HepG2 (cell line): ENCODE data around the gene CAPN15. TPM values are rescaled to one million over a fixed set of nuclear protein-coding genes. Genes with fewer than 3 reads are reported as not detected.

Experiments used
- ATAC-seq: fragments of 200-7000 bp; cut with Tn5 transposase; 3 replicates; pipeline ENCODE4 v1.9.1; 2020; ENCODE audit warnings: mild to moderate bottlenecking, moderate library complexity
- BruUV-seq: library from RNA; stranded (reverse); fragments of 400-500 nt; replicated peaks from 2 replicates; lab custom pipeline; 2021; lab: Mats Ljungman, UMichigan
- CTCF ChIA-PET: fragments of 300-600 bp; formaldehyde crosslinking; extraction: SDS; loops from one replicate; lab custom pipeline; 2021; ENCODE audit warnings: low total read pairs, inconsistent platforms, low intra/inter-chr PET ratio; lab: Yijun Ruan, JAX
- POLR2A ChIA-PET: fragments of 350-600 bp; sonication (Branson Sonifier 250); formaldehyde crosslinking; loops from one replicate; lab custom pipeline; 2020; ENCODE audit warnings: antibody characterized with exemption, inconsistent platforms; lab: Yijun Ruan, JAX
- DNase-seq: peaks from one replicate; pipeline ENCODE4 v3.0.0-alpha.2; 2015; ENCODE audit warnings: low spot score
- FAIRE-seq: peaks from 3 replicates; lab custom pipeline; 2011; peaks lifted over from hg19 to GRCh38; lab: Jason Lieb, UNC
- H2AFZ ChIP-seq: one replicate; pipeline ENCODE4 v1.6.1; 2011; ENCODE audit warnings: low read length, inconsistent platforms
- H3K27ac ChIP-seq: fragments of 300-600 bp; 3 replicates; pipeline ENCODE4 v1.8.0; 2011; ENCODE audit warnings: mixed run types, mild to moderate bottlenecking, mixed read lengths, low read length, inconsistent platforms; ENCODE audit not compliant: insufficient read depth; ENCODE audit errors: extremely low read length
- H3K27me3 ChIP-seq, 2 experiments: fragments of 200-600 bp in 1 of 2; 2 replicates in 1 of 2; 3 replicates in 1 of 2; pipeline versions ENCODE4 v1.6.0 to v1.8.0; 2011; ENCODE audit warnings: low read length in 2 of 2, mild to moderate bottlenecking in 2 of 2, moderate library complexity in 2 of 2, inconsistent platforms in 1 of 2; ENCODE audit not compliant: insufficient read depth in 2 of 2, control insufficient read depth in 1 of 2
- H3K36me3 ChIP-seq, 2 experiments: fragments of 200-600 bp in 1 of 2; replicated peaks in 1 of 2; 2 replicates in 1 of 2; 3 replicates in 1 of 2; pipeline versions ENCODE4 v1.5.1 to v1.8.0; 2011; ENCODE audit warnings: low read length in 2 of 2, inconsistent platforms in 1 of 2; ENCODE audit not compliant: insufficient read depth in 2 of 2, control insufficient read depth in 1 of 2
- H3K4me1 ChIP-seq: 2 replicates; pipeline ENCODE4 v1.5.1; 2012; ENCODE audit warnings: low read length, inconsistent platforms; ENCODE audit not compliant: insufficient read depth
- H3K4me2 ChIP-seq: 2 replicates; pipeline ENCODE4 v1.6.0; 2011; ENCODE audit warnings: low read depth, low read length, inconsistent platforms
- H3K4me3 ChIP-seq, 3 experiments: fragments of 200-600 bp in 1 of 3; sonication (generic), shearing (Covaris generic) in 1 of 3; replicated peaks in 1 of 3; 2 replicates each; pipeline ENCODE4 v1.5.1; 2011 to 2016; ENCODE audit warnings: low read length in 3 of 3, inconsistent platforms in 2 of 3, low read depth in 2 of 3, mild to moderate bottlenecking in 2 of 3, control low read depth in 1 of 3, mixed read lengths in 1 of 3; ENCODE audit not compliant: insufficient read depth in 1 of 3
- H3K79me2 ChIP-seq: one replicate; pipeline ENCODE4 v1.6.1; 2011; ENCODE audit warnings: low read length, inconsistent platforms; ENCODE audit not compliant: insufficient read depth
- H3K9ac ChIP-seq: 2 replicates; pipeline ENCODE4 v1.6.0; 2011; ENCODE audit warnings: mild to moderate bottlenecking, low read depth, low read length, inconsistent platforms; ENCODE audit not compliant: insufficient read depth
- H3K9me3 ChIP-seq: 2 replicates; pipeline ENCODE4 v1.5.1; 2012; ENCODE audit warnings: mild to moderate bottlenecking, low read length
- H4K20me1 ChIP-seq: 2 replicates; pipeline ENCODE4 v1.6.0; 2011; ENCODE audit warnings: inconsistent platforms, mild to moderate bottlenecking, low read length, moderate library complexity; ENCODE audit not compliant: insufficient read depth
- ATRX ChIP-seq: sonication (generic); formaldehyde crosslinking; IDR thresholded peaks from 2 replicates; pipeline ENCODE4 v1.4.0; 2020; ENCODE audit warnings: missing genetic modification reagents, borderline replicate concordance
- CHCHD3 ChIP-seq: sonication (generic); formaldehyde crosslinking; IDR thresholded peaks from 2 replicates; pipeline ENCODE4 v1.8.0; 2022; ENCODE audit warnings: mild to moderate bottlenecking, missing genetic modification reagents, moderate library complexity
- CREM ChIP-seq, 2 experiments: sonication (generic) in 1 of 2; formaldehyde crosslinking in 1 of 2; IDR thresholded peaks; 2 replicates each; pipeline versions ENCODE4 v1.4.0 to v1.6.1; 2016 to 2020; ENCODE audit warnings: antibody characterized with exemption in 1 of 2, mild to moderate bottlenecking in 1 of 2, missing genetic modification reagents in 1 of 2
- DMAP1 ChIP-seq: IDR thresholded peaks from 2 replicates; pipeline ENCODE4 v1.6.1; 2016
- ELF4 ChIP-seq: sonication (generic); formaldehyde crosslinking; IDR thresholded peaks from 2 replicates; pipeline ENCODE4 v1.5.0; 2020; ENCODE audit warnings: missing genetic modification reagents, mild to moderate bottlenecking, moderate library complexity, borderline replicate concordance
- FOXC1 ChIP-seq: sonication (generic); formaldehyde crosslinking; IDR thresholded peaks from 2 replicates; pipeline ENCODE4 v1.8.0; 2022; ENCODE audit warnings: mild to moderate bottlenecking, missing genetic modification reagents, borderline replicate concordance
- HNF4A ChIP-seq: sonication (generic); formaldehyde crosslinking; IDR thresholded peaks from 2 replicates; pipeline ENCODE4 v1.4.0; 2020; ENCODE audit warnings: missing genetic modification reagents
- MED1 ChIP-seq: sonication (generic); formaldehyde crosslinking; IDR thresholded peaks from 2 replicates; pipeline ENCODE4 v1.4.0; 2020; ENCODE audit warnings: missing genetic modification reagents
- MEIS1 ChIP-seq: sonication (generic); formaldehyde crosslinking; IDR thresholded peaks from 2 replicates; pipeline ENCODE4 v1.9.0; 2021; ENCODE audit warnings: mild to moderate bottlenecking, missing genetic modification reagents, moderate library complexity, borderline replicate concordance
- NR2F6 ChIP-seq, 2 experiments: IDR thresholded peaks; 2 replicates each; pipeline ENCODE4 v1.6.1; 2016; ENCODE audit warnings: antibody characterized with exemption in 1 of 2, mild to moderate bottlenecking in 1 of 2
- PPARG ChIP-seq: conservative IDR thresholded peaks from 2 replicates; pipeline ENCODE4 v1.6.1; 2016; ENCODE audit warnings: missing biosample characterization, missing genetic modification reagents
- RXRB ChIP-seq: IDR thresholded peaks from 2 replicates; pipeline ENCODE4 v1.6.1; 2016; ENCODE audit warnings: borderline replicate concordance, missing genetic modification reagents, missing compliant biosample characterization
- SALL1 ChIP-seq: sonication (generic); formaldehyde crosslinking; IDR thresholded peaks from 2 replicates; pipeline ENCODE4 v1.8.0; 2022; ENCODE audit warnings: mild to moderate bottlenecking, missing genetic modification reagents
- TBX3 ChIP-seq: fragments of 450-650 bp; IDR thresholded peaks from 2 replicates; pipeline ENCODE4 v1.6.1; 2017; ENCODE audit warnings: antibody characterized with exemption, mild to moderate bottlenecking, inconsistent platforms, borderline replicate concordance
- ZFP1 ChIP-seq: IDR thresholded peaks from 2 replicates; pipeline ENCODE4 v1.6.1; 2016
- ZFP36 ChIP-seq: fragments of 150-350 bp; IDR thresholded peaks from 2 replicates; pipeline ENCODE4 v1.6.1; 2018; ENCODE audit warnings: borderline replicate concordance, low read length, low read depth; ENCODE audit not compliant: partially characterized antibody
- ZFP90 ChIP-seq: sonication (generic); formaldehyde crosslinking; IDR thresholded peaks from 2 replicates; pipeline ENCODE4 v1.8.0; 2022; ENCODE audit warnings: missing genetic modification reagents, mild to moderate bottlenecking, inconsistent platforms, borderline replicate concordance
- ZNF569 ChIP-seq: sonication (generic); formaldehyde crosslinking; IDR thresholded peaks from 2 replicates; pipeline ENCODE4 v1.5.0; 2020; ENCODE audit warnings: mild to moderate bottlenecking, missing genetic modification reagents, moderate library complexity, borderline replicate concordance
- ZNF747 ChIP-seq: sonication (generic); formaldehyde crosslinking; IDR thresholded peaks from 2 replicates; pipeline ENCODE4 v1.8.1; 2023; ENCODE audit warnings: missing genetic modification reagents, mild to moderate bottlenecking, borderline replicate concordance
- ZSCAN25 ChIP-seq: sonication (generic); formaldehyde crosslinking; IDR thresholded peaks from 2 replicates; pipeline ENCODE4 v1.8.0; 2022; ENCODE audit warnings: mild to moderate bottlenecking, missing genetic modification reagents
- WGBS: methylation state at CpG from one replicate; pipeline ENCODE4 v1.1.6; 2017; ENCODE audit warnings: low lambda C conversion rate; 5-methylcytosine and 5-hydroxymethylcytosine counted together
- in situ Hi-C: cut with HindIII; loops from 2 replicates; pipeline ENCODE4 v1.10.0; 2017; ENCODE audit warnings: low pct_unique_long_range_greater_than_20kb; ENCODE audit not compliant: extremely low pct_ligation_motif_present
- intact Hi-C: fragments of 100-400 bp; cut with micrococcal nuclease; formaldehyde crosslinking; loops from one replicate; pipeline ENCODE4 v1.10.0; 2022; ENCODE audit not compliant: unreplicated experiment
- polyA plus RNA-seq, 8 experiments: library from polyadenylated mRNA; depleted of rRNA in 3 of 8; stranded (reverse) in 7 of 8; unstranded in 1 of 8; fragments of >200 nt; fragmentation: Illumina TruSeq in 4 of 8; extraction: Trizol in 4 of 8; gene quantifications; 2 replicates each; pipeline versions ENCODE4 v1.2.1 to v1.2.3, GENCODE V29; 2011 to 2016; ENCODE audit warnings: low read depth in 4 of 8, missing spikeins in 1 of 8, mixed read lengths in 1 of 8; ENCODE audit not compliant: insufficient read depth in 1 of 8
- total RNA-seq, 5 experiments: library from RNA; depleted of rRNA; stranded (reverse); fragments of >200 nt; fragmentation: Illumina TruSeq; extraction: Trizol; gene quantifications; 2 replicates each; pipeline ENCODE4 v1.2.3, GENCODE V29; 2016; ENCODE audit warnings: low read depth in 1 of 5
- TF ChIP-seq, protein P1 (sequence below): sonication (generic); formaldehyde crosslinking; IDR thresholded peaks from 2 replicates; pipeline ENCODE4 v1.4.0; 2020; ENCODE audit warnings: missing genetic modification reagents
- TF ChIP-seq, protein P2 (sequence below): sonication (generic); formaldehyde crosslinking; IDR thresholded peaks from 2 replicates; pipeline ENCODE4 v1.4.0; 2020; ENCODE audit warnings: missing genetic modification reagents

CAPN15 gene
- total and polyA plus RNA-seq, 2 of the 13 experiments (the other 11 are each of a cell fraction or from before 2014, with no cell fraction given) = 14.9 to 24.5 TPM

DNA sequence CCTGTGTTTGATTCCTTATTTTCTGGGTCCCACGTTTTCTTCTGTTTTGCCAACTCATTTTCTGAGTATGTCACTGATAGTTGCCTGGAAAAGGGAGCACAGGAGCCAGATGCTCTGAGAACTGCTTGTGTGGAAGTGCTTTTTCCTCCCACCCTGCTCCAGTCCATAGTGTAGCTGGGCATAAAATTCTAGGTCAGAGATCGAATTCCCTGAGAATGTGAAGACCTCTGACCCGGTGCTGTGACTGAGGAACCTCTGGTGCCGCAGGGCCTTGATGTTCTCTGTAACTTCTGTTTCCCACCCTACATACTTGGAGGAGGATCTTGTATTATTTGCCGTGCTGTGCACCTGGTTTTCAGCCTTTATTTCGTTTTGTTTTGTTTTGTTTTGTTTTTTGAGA, 19.5 kb upstream of the CAPN15 start:
- H3K27me3 ChIP-seq = no peaks in the 10 kb centered on the region
- POLR2A ChIA-PET = interaction anchor here (2.2 to 2.4 kb wide), 2 partner anchors 9 to 19 kb away, joined by 8 to 20 read pairs; partner anchors contain the start of gene CAPN15
- no peak overlapping the region for H3K4me3 ChIP-seq
- no peaks in the 10 kb centered on the region for H4K20me1 ChIP-seq
- peak overlapping the region; percentile 32; the same call in 1 of the 2 replicates for H3K4me2 ChIP-seq
- H3K9ac ChIP-seq = no peak overlapping the region; the same call in 1 of the 2 replicates
- H3K9me3 ChIP-seq = no peaks in the 10 kb centered on the region
- peaks cover 10 to 24% of the 10 kb centered on the region in 2 experiments; a peak in 3 of 5 replicates for H3K36me3 ChIP-seq
- in situ Hi-C loops (no loop called here), intact Hi-C loops (no loop called here)
- H3K4me1 ChIP-seq = peaks cover 47% of the 10 kb centered on the region
- DNase-seq = no peak
- no peak for FAIRE-seq
- peak overlapping the region; percentile 73 for H3K27ac ChIP-seq
- no peak for ATAC-seq
- no peak overlapping the region for H2AFZ ChIP-seq
- TF ChIP-seq ZNF747 (CRISPR knock-in tag) (no peak), HNF4A (CRISPR knock-in tag) (peak; percentile 31; the same call in 1 of the 2 replicates), TBX3 (no peak), CREM (IDR thresholded peaks at IDR 0.05) (no peak), CREM (CRISPR knock-in tag; IDR thresholded peaks at IDR 0.05) (no peak), ELF4 (no peak), ZFP1 (CRISPR knock-in tag) (peak; percentile 100), MEIS1 (CRISPR knock-in tag) (no peak), MED1 (0 out of 2 replicates have a peak, but pooled peaks have one; percentile 11), FOXC1 (CRISPR knock-in tag) (0 out of 2 replicates have a peak, but pooled peaks have one; percentile 37), ZFP36 (no peak), ZNF569 (CRISPR knock-in tag) (no peak), DMAP1 (no peak), NR2F6 (IDR thresholded peaks at IDR 0.05) (peak; percentile 62; the same call in 1 of the 2 replicates), NR2F6 (CRISPR knock-in tag; IDR thresholded peaks at IDR 0.05) (0 out of 2 replicates have a peak, but pooled peaks have one; percentile 31), ZSCAN25 (CRISPR knock-in tag) (no peak), ATRX (CRISPR knock-in tag) (no peak), PPARG (CRISPR knock-in tag) (peak; percentile 79), ZFP90 (CRISPR knock-in tag) (0 out of 2 replicates have a peak, but pooled peaks have one; percentile 25), SALL1 (CRISPR knock-in tag) (no peak), CHCHD3 (no peak), RXRB (CRISPR knock-in tag) (peak; percentile 35; the same call in 1 of the 2 replicates)
- TF ChIP-seq, protein P1, sequence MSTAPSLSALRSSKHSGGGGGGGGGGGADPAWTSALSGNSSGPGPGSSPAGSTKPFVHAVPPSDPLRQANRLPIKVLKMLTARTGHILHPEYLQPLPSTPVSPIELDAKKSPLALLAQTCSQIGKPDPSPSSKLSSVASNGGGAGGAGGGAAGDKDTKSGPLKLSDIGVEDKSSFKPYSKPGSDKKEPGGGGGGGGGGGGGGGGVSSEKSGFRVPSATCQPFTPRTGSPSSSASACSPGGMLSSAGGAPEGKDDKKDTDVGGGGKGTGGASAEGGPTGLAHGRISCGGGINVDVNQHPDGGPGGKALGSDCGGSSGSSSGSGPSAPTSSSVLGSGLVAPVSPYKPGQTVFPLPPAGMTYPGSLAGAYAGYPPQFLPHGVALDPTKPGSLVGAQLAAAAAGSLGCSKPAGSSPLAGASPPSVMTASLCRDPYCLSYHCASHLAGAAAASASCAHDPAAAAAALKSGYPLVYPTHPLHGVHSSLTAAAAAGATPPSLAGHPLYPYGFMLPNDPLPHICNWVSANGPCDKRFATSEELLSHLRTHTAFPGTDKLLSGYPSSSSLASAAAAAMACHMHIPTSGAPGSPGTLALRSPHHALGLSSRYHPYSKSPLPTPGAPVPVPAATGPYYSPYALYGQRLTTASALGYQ (CRISPR knock-in tag) = no peak
- TF ChIP-seq, protein P2, sequence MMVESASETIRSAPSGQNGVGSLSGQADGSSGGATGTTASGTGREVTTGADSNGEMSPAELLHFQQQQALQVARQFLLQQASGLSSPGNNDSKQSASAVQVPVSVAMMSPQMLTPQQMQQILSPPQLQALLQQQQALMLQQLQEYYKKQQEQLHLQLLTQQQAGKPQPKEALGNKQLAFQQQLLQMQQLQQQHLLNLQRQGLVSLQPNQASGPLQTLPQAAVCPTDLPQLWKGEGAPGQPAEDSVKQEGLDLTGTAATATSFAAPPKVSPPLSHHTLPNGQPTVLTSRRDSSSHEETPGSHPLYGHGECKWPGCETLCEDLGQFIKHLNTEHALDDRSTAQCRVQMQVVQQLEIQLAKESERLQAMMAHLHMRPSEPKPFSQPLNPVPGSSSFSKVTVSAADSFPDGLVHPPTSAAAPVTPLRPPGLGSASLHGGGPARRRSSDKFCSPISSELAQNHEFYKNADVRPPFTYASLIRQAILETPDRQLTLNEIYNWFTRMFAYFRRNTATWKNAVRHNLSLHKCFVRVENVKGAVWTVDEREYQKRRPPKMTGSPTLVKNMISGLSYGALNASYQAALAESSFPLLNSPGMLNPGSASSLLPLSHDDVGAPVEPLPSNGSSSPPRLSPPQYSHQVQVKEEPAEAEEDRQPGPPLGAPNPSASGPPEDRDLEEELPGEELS (CRISPR knock-in tag) = no peak
- 70% methylated on average over 6 of the region's 6 CpGs for WGBS
- H3K79me2 ChIP-seq = peaks cover 5% of the 10 kb centered on the region
- BruUV-seq = no TSS peak
- CTCF ChIA-PET = no interaction called here
